ENCODE measurements around the gene ZBTB7C.

Gene ZBTB7C

DNA sequence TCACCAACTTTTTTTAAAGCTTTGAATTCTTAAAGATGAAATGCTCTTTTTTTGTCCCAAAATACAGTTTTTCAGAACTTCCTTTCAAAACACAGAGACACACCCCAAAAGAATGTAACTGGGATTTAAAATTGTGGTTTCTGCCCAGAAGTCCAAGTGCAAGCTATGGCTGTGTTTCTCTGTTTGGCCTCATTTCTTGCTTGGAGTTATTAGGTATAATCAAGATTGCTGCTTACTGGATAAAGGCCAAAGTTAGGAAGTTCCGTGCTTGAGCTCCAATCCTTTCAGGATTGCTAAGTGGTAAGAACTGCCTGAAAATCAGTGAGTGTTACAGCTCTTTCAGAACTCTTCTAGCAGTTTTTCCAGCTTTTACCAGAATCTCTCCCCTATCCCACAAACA lies 16.9 kb downstream of the ZBTB7C start:
- no peak for TF ChIP-seq Cebpa-rat (IDR thresholded peaks at IDR 0.05)

DNA sequence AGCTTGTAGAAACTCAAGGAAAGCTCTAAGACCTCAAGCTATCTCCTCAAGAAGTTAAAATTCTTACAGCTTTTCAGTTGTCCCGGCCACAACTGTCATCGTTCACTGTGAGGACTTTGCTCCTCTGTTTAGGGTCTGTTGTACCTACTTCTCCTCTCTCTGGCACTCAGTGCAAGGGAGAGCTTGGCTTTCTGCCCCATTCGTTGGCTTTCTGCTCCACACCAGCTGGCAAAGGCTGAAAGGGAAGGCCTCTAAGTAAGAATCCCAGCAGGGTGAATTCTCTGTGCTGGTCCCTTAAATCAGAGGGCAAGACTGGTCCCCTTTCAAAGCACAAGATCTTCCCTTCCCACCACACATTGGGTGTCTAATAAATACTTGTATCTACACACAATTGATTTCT lies 17.3 kb downstream of the ZBTB7C start:
- H3K27me3 ChIP-seq = no peaks in the 10 kb centered on the region

More for the DNA sequence above, 16.9 kb downstream of the ZBTB7C start:
- H3K9ac ChIP-seq = no peak overlapping the region
- H3K36me3 ChIP-seq = no peaks in the 10 kb centered on the region
- no peak overlapping the region for H3K4me3 ChIP-seq
- H3K4me1 ChIP-seq = no peaks in the 10 kb centered on the region
- no peak overlapping the region for H3K27ac ChIP-seq
- H3K9me3 ChIP-seq = no peaks in the 10 kb centered on the region
- H4K20me1 ChIP-seq = no peaks in the 10 kb centered on the region
- H3K4me2 ChIP-seq = no peak overlapping the region
- H3K27me3 ChIP-seq = no peaks in the 10 kb centered on the region

DNA sequence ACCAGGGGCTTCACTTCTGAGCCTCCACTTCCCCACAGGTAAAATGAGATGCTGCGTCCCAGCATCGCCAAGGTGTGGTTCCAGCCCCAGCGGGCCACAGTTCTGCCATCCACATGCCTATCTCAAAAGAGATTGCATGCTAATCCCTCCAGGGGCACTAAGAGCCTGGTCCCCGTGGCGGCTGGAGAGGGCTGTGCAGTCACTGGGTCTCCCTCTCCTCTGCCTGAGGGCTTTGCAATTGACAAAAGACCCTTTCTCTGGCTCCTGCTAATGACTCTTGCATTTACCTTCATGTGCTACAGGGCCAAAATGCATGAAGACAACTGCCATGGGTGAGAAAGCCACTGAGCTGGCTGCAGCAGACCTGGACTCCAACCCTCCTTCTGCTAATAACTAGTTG lies 18.5 kb downstream of the ZBTB7C start:
- Histone ChIP-seq H3K27me3 (no peaks in the 10 kb centered on the region; the same call in 1 of the 2 replicates), H3K9me3 (no peaks in the 10 kb centered on the region), H3K4me2 (no peak overlapping the region), H3K4me1 (no peaks in the 10 kb centered on the region), H3K27ac (no peak overlapping the region), H3K9ac (no peak overlapping the region), H4K20me1 (no peaks in the 10 kb centered on the region), H3K36me3 (no peaks in the 10 kb centered on the region), H3K4me3 (no peak overlapping the region)
- no peak for TF ChIP-seq Cebpa-rat (IDR thresholded peaks at IDR 0.05)

More for the DNA sequence above, 17.3 kb downstream of the ZBTB7C start:
- H3K4me2 ChIP-seq = no peak overlapping the region
- no peak overlapping the region for H3K9ac ChIP-seq
- H3K27ac ChIP-seq = no peak overlapping the region
- no peaks in the 10 kb centered on the region for H3K9me3 ChIP-seq
- no peaks in the 10 kb centered on the region for H3K4me1 ChIP-seq
- no peak for TF ChIP-seq Cebpa-rat (IDR thresholded peaks at IDR 0.05)
- no peaks in the 10 kb centered on the region for H3K36me3 ChIP-seq
- H3K4me3 ChIP-seq = no peak overlapping the region
- no peaks in the 10 kb centered on the region for H4K20me1 ChIP-seq

DNA sequence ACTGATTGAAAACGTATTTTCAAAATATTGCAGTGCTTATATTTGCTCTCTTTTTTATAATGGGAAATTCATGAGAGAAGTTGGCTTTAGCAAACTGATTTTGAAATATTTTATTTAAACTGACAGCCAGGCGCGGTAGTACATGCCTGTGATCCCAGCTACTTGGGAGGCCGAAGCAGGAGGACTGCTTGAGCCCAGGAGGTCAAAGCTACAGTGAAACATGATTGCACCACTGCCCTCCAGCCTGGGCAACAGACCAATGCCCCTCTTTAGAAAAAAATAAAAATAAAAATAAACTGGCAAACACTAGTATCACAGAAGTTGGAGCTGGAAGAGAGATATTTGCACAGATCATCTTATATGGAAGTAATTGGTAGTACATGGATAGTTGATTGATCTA lies 20.7 kb downstream of the ZBTB7C start:
- no peaks in the 10 kb centered on the region; the same call in 1 of the 2 replicates for H3K27me3 ChIP-seq
- no peaks in the 10 kb centered on the region for H3K9me3 ChIP-seq
- H3K4me2 ChIP-seq = no peak overlapping the region
- H3K4me1 ChIP-seq = no peaks in the 10 kb centered on the region
- no peaks in the 10 kb centered on the region for H4K20me1 ChIP-seq
- no peaks in the 10 kb centered on the region for H3K36me3 ChIP-seq
- H3K27ac ChIP-seq = no peak overlapping the region
- TF ChIP-seq Cebpa-rat (IDR thresholded peaks at IDR 0.05) = no peak
- H3K9ac ChIP-seq = no peak overlapping the region
- no peak overlapping the region for H3K4me3 ChIP-seq

DNA sequence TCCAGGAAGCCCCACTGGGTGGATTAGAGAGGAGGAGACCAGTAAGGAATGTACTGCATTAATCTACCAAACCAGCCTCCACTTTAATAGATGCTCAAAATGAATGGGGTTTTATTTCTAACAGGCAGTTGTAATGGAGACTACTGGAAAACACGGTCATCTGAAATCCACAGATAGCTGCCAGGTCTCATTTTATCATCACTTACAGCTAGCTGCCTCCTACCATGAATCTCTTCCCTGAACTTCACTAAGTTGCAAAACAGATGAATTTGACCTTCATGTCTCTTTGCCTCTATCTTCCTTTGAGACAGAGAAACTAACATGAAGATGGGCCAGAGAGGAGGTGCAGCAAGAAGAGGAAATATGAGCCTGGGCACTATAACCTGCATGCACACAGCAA lies 21.9 kb downstream of the ZBTB7C start:
- H3K27me3 ChIP-seq = no peaks in the 10 kb centered on the region; the same call in 1 of the 2 replicates
- TF ChIP-seq Cebpa-rat (IDR thresholded peaks at IDR 0.05) = no peak
- H3K4me3 ChIP-seq = no peak overlapping the region
- no peaks in the 10 kb centered on the region for H3K4me1 ChIP-seq
- H3K27ac ChIP-seq = no peak overlapping the region
- H3K4me2 ChIP-seq = no peak overlapping the region
- no peaks in the 10 kb centered on the region for H4K20me1 ChIP-seq
- no peak overlapping the region for H3K9ac ChIP-seq
- H3K36me3 ChIP-seq = no peaks in the 10 kb centered on the region
- H3K9me3 ChIP-seq = no peaks in the 10 kb centered on the region

DNA sequence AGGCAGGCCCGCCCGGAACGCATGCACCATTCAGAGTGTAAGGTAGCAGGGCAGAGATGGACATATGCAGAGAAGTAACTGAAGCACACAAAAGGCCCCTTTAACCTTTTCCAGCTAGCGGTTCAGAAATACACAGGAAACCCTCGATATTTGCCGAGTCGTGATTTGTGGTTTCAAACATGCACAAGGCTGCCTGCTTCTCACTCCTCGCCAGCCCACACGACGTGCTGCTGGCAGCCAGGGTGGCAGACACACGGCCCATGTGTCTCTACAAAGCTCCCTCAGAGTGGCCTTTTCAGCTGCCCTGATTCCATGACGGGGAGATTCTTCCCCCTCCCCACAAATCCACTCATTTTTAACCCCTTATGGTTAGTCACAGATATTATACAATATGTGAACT lies 23.6 kb downstream of the ZBTB7C start:
- no peak overlapping the region for H3K4me2 ChIP-seq
- H3K4me1 ChIP-seq = no peaks in the 10 kb centered on the region
- no peaks in the 10 kb centered on the region for H4K20me1 ChIP-seq
- no peak for TF ChIP-seq Cebpa-rat (IDR thresholded peaks at IDR 0.05)
- H3K27ac ChIP-seq = no peak overlapping the region
- H3K4me3 ChIP-seq = no peak overlapping the region
- H3K36me3 ChIP-seq = no peaks in the 10 kb centered on the region
- H3K9ac ChIP-seq = no peak overlapping the region
- no peaks in the 10 kb centered on the region; the same call in 1 of the 2 replicates for H3K27me3 ChIP-seq
- H3K9me3 ChIP-seq = no peaks in the 10 kb centered on the region

DNA sequence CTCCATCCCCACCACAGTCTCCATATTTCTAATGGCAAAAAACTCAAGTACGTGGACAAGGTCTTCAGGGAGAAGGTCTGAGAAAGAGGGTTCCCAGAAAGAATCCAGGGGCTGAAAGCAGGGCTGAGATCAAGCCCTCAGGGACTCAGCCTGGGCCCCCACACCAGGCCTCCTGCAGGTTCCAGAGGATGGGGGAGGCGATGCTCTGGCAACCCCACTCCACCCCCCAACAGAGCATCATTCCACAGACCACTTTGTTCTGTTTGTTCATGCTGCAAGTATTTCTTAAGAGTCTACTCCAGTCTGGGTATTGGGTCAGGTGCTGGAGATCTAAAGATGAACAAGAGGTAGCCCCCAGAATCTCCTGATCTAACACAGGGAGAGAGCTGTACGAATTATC lies 32.2 kb downstream of the ZBTB7C start:
- no peaks in the 10 kb centered on the region for H4K20me1 ChIP-seq
- no peaks in the 10 kb centered on the region for H3K36me3 ChIP-seq
- H3K27me3 ChIP-seq = no peaks in the 10 kb centered on the region
- H3K9ac ChIP-seq = no peak overlapping the region
- no peak for TF ChIP-seq Cebpa-rat (IDR thresholded peaks at IDR 0.05)
- no peak overlapping the region for H3K4me3 ChIP-seq
- no peaks in the 10 kb centered on the region for H3K4me1 ChIP-seq
- no peak overlapping the region for H3K27ac ChIP-seq
- H3K9me3 ChIP-seq = no peaks in the 10 kb centered on the region
- no peak overlapping the region for H3K4me2 ChIP-seq

DNA sequence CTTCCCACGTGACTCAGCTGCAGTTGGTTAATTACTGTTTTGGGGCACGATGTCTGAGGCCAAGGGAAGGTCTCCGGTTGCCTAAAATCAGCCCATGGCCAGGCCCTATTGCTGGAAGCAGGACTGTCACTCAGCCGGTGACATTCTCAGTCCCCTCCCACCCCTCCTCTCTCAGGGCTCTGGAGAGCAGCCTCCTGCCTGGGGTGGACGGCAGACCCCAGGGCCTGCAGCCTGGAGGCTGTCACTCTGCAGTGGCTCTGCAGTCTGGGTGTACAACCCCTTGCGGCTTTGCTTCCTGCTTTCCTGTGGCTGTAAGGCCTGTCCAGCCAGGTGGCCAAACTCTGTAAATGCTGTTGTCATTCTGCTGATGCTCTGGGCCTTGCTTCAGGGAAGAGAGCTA lies 32.8 kb downstream of the ZBTB7C start:
- H3K4me3 ChIP-seq = no peak overlapping the region
- H3K9ac ChIP-seq = no peak overlapping the region
- TF ChIP-seq Cebpa-rat (IDR thresholded peaks at IDR 0.05) = no peak
- H3K36me3 ChIP-seq = no peaks in the 10 kb centered on the region
- H4K20me1 ChIP-seq = no peaks in the 10 kb centered on the region
- no peak overlapping the region for H3K27ac ChIP-seq
- H3K4me1 ChIP-seq = no peaks in the 10 kb centered on the region
- no peaks in the 10 kb centered on the region for H3K27me3 ChIP-seq
- H3K4me2 ChIP-seq = no peak overlapping the region
- H3K9me3 ChIP-seq = no peaks in the 10 kb centered on the region

DNA sequence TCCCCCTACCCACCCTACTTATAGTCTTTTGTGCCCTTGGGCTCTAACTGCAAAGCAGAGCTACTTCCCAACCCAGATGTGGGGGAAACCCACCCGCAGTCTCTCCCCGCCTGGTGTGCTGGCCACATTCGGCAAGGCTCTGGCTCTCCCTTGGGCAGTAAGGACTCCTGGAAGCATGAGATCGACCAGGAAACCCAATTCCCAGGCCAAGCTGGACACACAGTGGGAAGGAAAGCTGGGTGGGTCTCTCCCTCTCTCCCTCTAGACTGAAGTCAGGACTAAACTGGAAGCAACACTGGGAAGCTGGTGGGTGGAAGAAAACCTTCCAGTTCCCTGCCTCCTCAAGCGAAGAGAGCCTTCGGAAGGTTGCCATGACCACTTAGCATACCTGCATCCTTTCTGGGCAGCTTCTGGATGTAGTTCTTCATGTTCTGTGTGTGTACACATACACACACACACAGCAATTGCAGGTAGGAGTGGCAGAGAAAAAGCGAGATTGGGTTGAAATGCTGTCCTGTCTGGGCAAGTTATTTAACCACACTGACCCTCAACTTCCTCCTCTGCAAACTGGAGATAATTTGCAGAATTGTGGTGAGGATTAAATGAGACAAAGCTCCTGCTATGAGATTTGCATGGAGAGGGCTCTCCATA lies 33.9 kb downstream of the ZBTB7C start:
- Histone ChIP-seq H3K4me3 (no peak overlapping the region), H3K9ac (no peak overlapping the region), H3K4me2 (no peak overlapping the region), H3K4me1 (no peaks in the 10 kb centered on the region), H3K9me3 (no peaks in the 10 kb centered on the region), H3K27me3 (no peaks in the 10 kb centered on the region), H3K36me3 (no peaks in the 10 kb centered on the region), H3K27ac (no peak overlapping the region), H4K20me1 (no peaks in the 10 kb centered on the region)
- no peak for TF ChIP-seq Cebpa-rat (IDR thresholded peaks at IDR 0.05)

DNA sequence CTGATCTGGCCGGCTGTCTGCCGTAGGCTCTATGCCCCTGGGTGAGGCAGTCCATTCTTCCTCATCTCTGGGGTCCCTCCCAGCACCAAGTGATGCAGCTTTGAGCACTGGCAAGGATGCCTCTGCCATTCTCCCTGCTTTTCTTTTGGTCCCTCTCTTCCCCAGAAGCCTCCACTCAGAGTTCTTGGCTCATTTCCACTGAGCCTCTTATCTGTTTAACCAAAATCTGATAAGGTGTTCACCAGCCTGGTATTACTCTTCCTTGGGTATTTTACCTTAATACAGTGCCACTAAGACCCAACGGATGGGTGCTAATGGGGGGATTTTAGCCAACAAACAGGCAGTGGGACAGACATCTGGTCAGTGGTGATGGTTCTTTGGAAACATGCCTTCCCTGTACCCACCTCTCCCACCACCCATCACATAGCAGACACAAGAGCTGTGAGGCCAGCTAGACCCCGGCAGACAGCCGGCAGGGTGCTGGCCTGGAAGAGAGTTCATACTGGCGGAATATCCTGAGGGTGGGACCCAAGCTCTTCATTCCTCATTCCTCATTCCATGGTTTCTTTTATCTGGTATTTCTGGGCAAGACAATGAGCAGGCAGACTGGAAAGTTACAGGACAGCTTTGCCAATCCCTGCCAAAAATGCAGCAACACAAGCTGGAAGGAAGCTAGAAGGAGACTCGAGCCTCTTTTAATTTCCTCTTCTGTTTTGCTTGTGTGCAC lies 34.6 kb downstream of the ZBTB7C start:
- Histone ChIP-seq H3K36me3 (no peaks in the 10 kb centered on the region), H3K9ac (no peak overlapping the region), H3K27ac (no peak overlapping the region), H3K9me3 (no peaks in the 10 kb centered on the region), H3K4me2 (no peak overlapping the region), H4K20me1 (no peaks in the 10 kb centered on the region), H3K4me3 (no peak overlapping the region), H3K4me1 (no peaks in the 10 kb centered on the region), H3K27me3 (no peaks in the 10 kb centered on the region)
- no peak for TF ChIP-seq Cebpa-rat (IDR thresholded peaks at IDR 0.05)
